ENCODE results near the gene DENND2C.

Gene DENND2C

GRCh38 chr1:114609026-114609425, 60.8 kb downstream of the DENND2C start:
- ChIA-PET POLR2A (no interaction called here), CTCF (no interaction called here)
- DNase-seq (ENCODE audit: low read depth, low spot score): no peak
- no peak overlapping the region for H3K4me3 ChIP-seq (ENCODE audit: low read depth, low read length)
- no peak for TF ChIP-seq CTCF (IDR thresholded peaks at IDR 0.05; ENCODE audit: insufficient read depth, low read length, missing control alignments)

GRCh38 chr1:114607223-114607622, 62.6 kb downstream of the DENND2C start:
- no peak for DNase-seq (ENCODE audit: low read depth, low spot score)
- no peak for TF ChIP-seq CTCF (IDR thresholded peaks at IDR 0.05; ENCODE audit: insufficient read depth, low read length, missing control alignments)
- POLR2A ChIA-PET: no interaction called here
- H3K4me3 ChIP-seq (ENCODE audit: low read depth, low read length): no peak overlapping the region
- CTCF ChIA-PET: interaction anchor here (1.4 kb wide), 1 partner anchor 64 kb away, joined by 3 read pairs; no protein-coding TSS in a partner anchor

GRCh38 chr1:114597949-114598348, 71.9 kb downstream of the DENND2C start:
- TF ChIP-seq CTCF (IDR thresholded peaks at IDR 0.05; ENCODE audit: insufficient read depth, low read length, missing control alignments): no peak
- CTCF ChIA-PET: no interaction called here
- POLR2A ChIA-PET: no interaction called here
- H3K4me3 ChIP-seq (ENCODE audit: low read depth, low read length): no peak overlapping the region
- no peak for DNase-seq (ENCODE audit: low read depth, low spot score)

- no peak for DNase-seq (ENCODE audit: low read depth, low spot score)
- no peak overlapping the region for H3K4me3 ChIP-seq (ENCODE audit: low read depth, low read length)
- ChIA-PET CTCF (no interaction called here), POLR2A (no interaction called here)
- TF ChIP-seq CTCF (IDR thresholded peaks at IDR 0.05; ENCODE audit: insufficient read depth, low read length, missing control alignments): no peak
Measured at GRCh38 chr1:114595602-114596001, 74.2 kb downstream of the DENND2C start.

GRCh38 chr1:114594046-114594445, 75.8 kb downstream of the DENND2C start:
- no peak for TF ChIP-seq CTCF (IDR thresholded peaks at IDR 0.05; ENCODE audit: insufficient read depth, low read length, missing control alignments)

GRCh38 chr1:114589122-114589521, 80.7 kb downstream of the DENND2C start:
- ChIA-PET POLR2A (no interaction called here), CTCF (interaction anchor here (1.0 kb wide), 1 partner anchor 242 kb away, joined by 3 read pairs; no protein-coding TSS in a partner anchor)
- no peak overlapping the region for H3K4me3 ChIP-seq (ENCODE audit: low read depth, low read length)
- TF ChIP-seq CTCF (IDR thresholded peaks at IDR 0.05; ENCODE audit: insufficient read depth, low read length, missing control alignments): no peak
- DNase-seq (ENCODE audit: low read depth, low spot score): no peak

More at GRCh38 chr1:114594046-114594445, 75.8 kb downstream of the DENND2C start:
- ChIA-PET POLR2A (no interaction called here), CTCF (no interaction called here)
- H3K4me3 ChIP-seq (ENCODE audit: low read depth, low read length): no peak overlapping the region
- no peak for DNase-seq (ENCODE audit: low read depth, low spot score)

All from AG04449 (cell line).